Thyroid gland (tissue), 4 donors: ENCODE measurements around the gene ZNRF1. TPM values are rescaled to one million over a fixed set of nuclear protein-coding genes. Genes with fewer than 3 reads are reported as not detected.

Source experiments
- DNase-seq, 2 donors: peaks; one replicate each; pipeline ENCODE4 v3.0.0-alpha.2; 2019
- H3K27ac ChIP-seq, 3 donors: fragments of 200-600 bp; sonication (generic); 1 replicate in 2 of 3; 2 replicates in 1 of 3; pipeline ENCODE4 v1.5.1; 2016 to 2019; ENCODE audit warnings: mild to moderate bottlenecking in 1 of 3, moderate library complexity in 1 of 3
- H3K27me3 ChIP-seq: fragments of 200-600 bp; sonication (generic); one replicate; pipeline ENCODE4 v1.5.1; 2019
- H3K36me3 ChIP-seq, 2 donors: fragments of 200-600 bp; sonication (generic); one replicate each; pipeline ENCODE4 v1.5.1; 2016 to 2019
- H3K4me1 ChIP-seq, 2 donors: fragments of 200-600 bp; sonication (generic); one replicate each; pipeline ENCODE4 v1.5.1; 2017 to 2019
- H3K4me3 ChIP-seq, 3 donors: fragments of 200-600 bp; sonication (generic); replicated peaks in 1 of 3; 1 replicate in 2 of 3; 2 replicates in 1 of 3; pipeline ENCODE4 v1.5.1; 2016; ENCODE audit warnings: mild to moderate bottlenecking in 1 of 3
- H3K9me3 ChIP-seq: fragments of 200-600 bp; sonication (generic); one replicate; pipeline ENCODE4 v1.5.1; 2017
- POLR2A ChIP-seq, 2 donors: fragments of 450-650 bp; IDR thresholded peaks; one replicate each; pipeline ENCODE4 v1.6.1; 2017; ENCODE audit warnings: antibody characterized with exemption in 2 of 2, mild to moderate bottlenecking in 2 of 2, moderate library complexity in 1 of 2
- WGBS, 2 donors: methylation state at CpG; one replicate each; pipeline ENCODE4 v1.1.5; 2017; 5-methylcytosine and 5-hydroxymethylcytosine counted together
- intact Hi-C: fragments of 100-400 bp; cut with DNase I; formaldehyde crosslinking; loops from one replicate; pipeline ENCODE4 v1.15.1; 2023
- total RNA-seq, 4 donors: library from RNA; depleted of rRNA; stranded (reverse); fragments of >200 nt; gene quantifications; one replicate each; pipeline ENCODE4 v1.2.3, GENCODE V29; 2016
- TF ChIP-seq, protein P1 (sequence below), 6 experiments: fragments of 200-600 bp in 3 of 6; fragments of 450-650 bp in 3 of 6; sonication (generic) in 3 of 6; IDR thresholded peaks; one replicate each; pipeline ENCODE4 v1.5.1; 2016 to 2019; ENCODE audit warnings: antibody characterized with exemption in 6 of 6, mild to moderate bottlenecking in 2 of 6, inconsistent platforms in 1 of 6, moderate library complexity in 1 of 6

The ZNRF1 gene
- total RNA-seq, 4 donors from 2014 or later, result 47.4 to 94.5 (median 57.4) TPM

DNA sequence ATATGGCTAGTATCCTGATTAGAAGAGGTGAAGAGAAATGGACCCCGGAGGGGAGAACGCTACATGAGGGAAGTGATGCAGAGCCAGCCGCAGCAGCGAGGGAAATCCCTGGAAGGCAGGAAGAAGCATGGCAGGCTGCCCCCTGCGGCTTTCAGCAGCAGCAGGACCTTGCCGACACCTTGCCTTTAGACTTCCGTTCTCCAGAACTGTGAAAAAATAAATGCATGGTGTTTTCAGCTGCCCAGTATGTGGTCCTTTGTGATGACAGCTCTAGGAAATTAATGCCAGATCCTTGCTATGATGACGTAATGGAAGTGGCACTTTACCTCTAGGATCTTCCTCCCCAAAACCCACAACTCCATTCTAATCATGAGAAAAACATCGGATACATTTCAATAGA is 139.8 kb downstream of the ZNRF1 start:
- intact Hi-C loops, result no loop called here
- no peak for TF ChIP-seq POLR2A (IDR thresholded peaks at IDR 0.05)
- TF ChIP-seq, protein P1, sequence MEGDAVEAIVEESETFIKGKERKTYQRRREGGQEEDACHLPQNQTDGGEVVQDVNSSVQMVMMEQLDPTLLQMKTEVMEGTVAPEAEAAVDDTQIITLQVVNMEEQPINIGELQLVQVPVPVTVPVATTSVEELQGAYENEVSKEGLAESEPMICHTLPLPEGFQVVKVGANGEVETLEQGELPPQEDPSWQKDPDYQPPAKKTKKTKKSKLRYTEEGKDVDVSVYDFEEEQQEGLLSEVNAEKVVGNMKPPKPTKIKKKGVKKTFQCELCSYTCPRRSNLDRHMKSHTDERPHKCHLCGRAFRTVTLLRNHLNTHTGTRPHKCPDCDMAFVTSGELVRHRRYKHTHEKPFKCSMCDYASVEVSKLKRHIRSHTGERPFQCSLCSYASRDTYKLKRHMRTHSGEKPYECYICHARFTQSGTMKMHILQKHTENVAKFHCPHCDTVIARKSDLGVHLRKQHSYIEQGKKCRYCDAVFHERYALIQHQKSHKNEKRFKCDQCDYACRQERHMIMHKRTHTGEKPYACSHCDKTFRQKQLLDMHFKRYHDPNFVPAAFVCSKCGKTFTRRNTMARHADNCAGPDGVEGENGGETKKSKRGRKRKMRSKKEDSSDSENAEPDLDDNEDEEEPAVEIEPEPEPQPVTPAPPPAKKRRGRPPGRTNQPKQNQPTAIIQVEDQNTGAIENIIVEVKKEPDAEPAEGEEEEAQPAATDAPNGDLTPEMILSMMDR (IDR thresholded peaks at IDR 0.05), result no peak
- H3K4me1 ChIP-seq, result no peaks in the 10 kb centered on the region
- H3K27ac ChIP-seq, result no peak overlapping the region
- no peaks in the 10 kb centered on the region for H3K27me3 ChIP-seq
- no peak overlapping the region for H3K4me3 ChIP-seq
- no peak for DNase-seq
- 59 to 60% methylated on average over 9 of the region's 9 CpGs for WGBS, 2 donors
- H3K36me3 ChIP-seq, result no peaks in the 10 kb centered on the region
- no peaks in the 10 kb centered on the region for H3K9me3 ChIP-seq

DNA sequence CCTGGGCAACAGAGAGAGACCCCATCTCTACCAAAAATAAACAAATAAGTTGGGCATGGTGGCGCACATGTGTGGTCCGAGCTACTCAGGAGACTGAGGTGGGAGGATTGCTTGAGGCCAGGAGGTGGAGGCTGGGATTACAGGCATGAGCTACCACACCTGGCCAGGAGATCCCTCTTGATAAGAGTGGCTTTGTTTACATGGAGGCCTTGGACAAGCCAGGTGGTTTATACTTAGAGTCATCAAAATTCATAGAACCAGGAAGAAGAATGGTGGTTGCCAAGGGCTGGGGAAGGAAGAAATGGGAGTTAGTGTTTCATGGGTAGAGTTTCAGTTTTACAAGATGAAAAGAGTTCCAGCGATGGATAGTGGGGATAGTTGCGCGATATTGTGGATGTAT is 140.7 kb downstream of the ZNRF1 start:
- no peaks in the 10 kb centered on the region for H3K36me3 ChIP-seq
- no peak for DNase-seq
- no peaks in the 10 kb centered on the region for H3K4me1 ChIP-seq
- H3K4me3 ChIP-seq, result no peak overlapping the region
- intact Hi-C loops, result no loop called here
- H3K27me3 ChIP-seq, result no peaks in the 10 kb centered on the region
- no peak overlapping the region for H3K27ac ChIP-seq
- no peaks in the 10 kb centered on the region for H3K9me3 ChIP-seq
- TF ChIP-seq POLR2A (IDR thresholded peaks at IDR 0.05), result no peak
- TF ChIP-seq, protein P1 (IDR thresholded peaks at IDR 0.05), result no peak
- 96 to 97% methylated on average over 5 of the region's 5 CpGs for WGBS, 2 donors

DNA sequence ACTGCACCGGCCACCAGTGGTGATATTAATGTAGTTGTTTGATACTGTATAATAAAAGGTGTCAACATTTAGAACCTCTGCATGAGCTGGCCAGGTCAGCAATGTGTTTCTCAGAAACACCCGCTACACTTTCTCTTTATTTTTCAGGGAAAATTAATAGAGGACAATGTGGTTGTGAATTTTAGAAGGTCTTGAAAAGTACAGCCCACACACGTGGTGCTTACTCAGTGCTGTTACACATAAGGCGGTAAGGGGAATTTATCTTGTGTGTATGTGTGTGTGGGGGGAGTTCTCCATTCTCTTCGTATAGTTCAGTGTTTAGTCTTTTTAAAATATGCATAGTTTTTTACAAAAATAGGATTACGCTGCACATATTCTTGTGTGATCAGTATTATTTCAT is 145.1 kb downstream of the ZNRF1 start:
- intact Hi-C loops, result no loop called here
- Histone ChIP-seq H3K27me3 (no peaks in the 10 kb centered on the region), H3K27ac (no peak overlapping the region), H3K36me3 (no peaks in the 10 kb centered on the region), H3K4me1 (no peaks in the 10 kb centered on the region), H3K9me3 (no peaks in the 10 kb centered on the region), H3K4me3 (no peak overlapping the region)
- no peak for TF ChIP-seq POLR2A (IDR thresholded peaks at IDR 0.05)
- TF ChIP-seq, protein P1 (IDR thresholded peaks at IDR 0.05), result no peak
- no peak for DNase-seq
- 82 to 89% methylated on average over 6 of the region's 6 CpGs for WGBS, 2 donors

DNA sequence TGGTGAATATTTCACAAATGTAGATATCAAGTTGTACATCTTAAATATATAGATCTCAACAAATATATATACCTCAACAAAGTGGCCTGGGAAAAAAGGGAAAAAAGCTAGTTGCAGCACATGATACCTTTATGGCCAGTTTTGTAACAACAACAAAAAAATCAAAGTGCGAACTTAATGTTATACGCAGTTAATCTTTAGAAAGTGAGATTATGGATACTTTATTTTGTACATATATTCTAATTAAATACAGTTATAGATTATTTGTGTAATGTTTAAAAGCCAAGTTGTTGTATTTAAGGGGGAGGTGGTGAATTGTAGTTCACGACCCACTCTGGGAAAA is 149.1 kb downstream of the ZNRF1 start:
- H3K4me3 ChIP-seq, result peak overlapping the region in 1 of 3 donors; percentile 98
- peaks cover 5 to 7% of the 10 kb centered on the region in 2 donors for H3K4me1 ChIP-seq
- TF ChIP-seq POLR2A (IDR thresholded peaks at IDR 0.05), result no peak
- TF ChIP-seq, protein P1 (IDR thresholded peaks at IDR 0.05), result no peak
- H3K9me3 ChIP-seq, result no peaks in the 10 kb centered on the region
- H3K36me3 ChIP-seq, result no peaks in the 10 kb centered on the region
- intact Hi-C loops, result no loop called here
- WGBS, 2 donors, result 57 to 61% methylated on average over 3 of the region's 3 CpGs
- H3K27me3 ChIP-seq, result no peaks in the 10 kb centered on the region
- no peak for DNase-seq
- peak overlapping the region in 2 of 3 donors; percentile 97 to 99 for H3K27ac ChIP-seq

DNA sequence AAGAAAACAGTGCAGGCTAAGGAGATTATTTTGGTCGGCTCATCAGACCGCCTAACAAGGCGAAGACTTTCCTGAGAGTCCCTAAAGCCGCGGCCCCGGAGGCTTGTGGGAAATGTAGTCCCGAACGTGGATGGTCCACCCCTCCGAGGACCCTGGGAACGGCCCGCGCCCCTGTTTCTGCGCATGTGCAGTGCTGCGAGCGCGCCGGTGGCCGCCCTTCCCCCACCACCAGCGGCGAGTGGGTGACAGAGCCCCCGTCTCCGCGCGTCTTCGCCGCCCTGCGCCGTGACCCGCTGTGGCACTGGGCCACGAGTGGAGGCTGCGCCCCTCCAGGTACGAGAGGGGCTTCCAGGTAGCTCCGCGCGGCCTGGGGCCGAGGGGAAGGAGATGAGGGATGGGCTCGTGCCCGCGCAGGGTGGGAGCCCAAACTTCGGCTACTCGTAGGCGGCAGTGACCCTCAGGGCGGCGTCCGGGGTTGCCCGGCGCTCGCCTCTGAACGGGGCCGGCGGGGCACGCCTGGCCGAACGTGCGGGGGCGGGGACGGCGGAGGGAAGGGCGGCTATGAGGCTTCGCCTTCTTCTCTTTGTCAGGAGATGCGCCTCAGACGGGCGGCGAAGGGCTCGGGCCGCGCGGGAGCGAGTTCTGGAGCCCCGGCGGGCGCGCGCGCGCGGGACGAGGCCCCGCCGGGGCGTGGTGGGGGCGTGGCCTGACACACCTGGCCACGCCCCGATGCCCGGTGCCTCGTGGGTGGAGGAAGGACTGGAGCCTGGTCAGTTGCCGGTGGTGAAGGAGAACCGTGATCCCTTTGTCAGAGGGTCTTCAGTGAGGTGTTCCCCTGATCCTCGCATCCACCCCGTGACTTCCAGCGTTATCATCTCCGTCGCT is 149.7 kb downstream of the ZNRF1 start, which contains the start of gene ZFP1:
TSS of gene ZFP1 (plus strand) at position 214 of the 885 bp plus-strand sequence. CDS start 4,428 bp downstream, outside the sequence.
- no peaks in the 10 kb centered on the region for H3K36me3 ChIP-seq
- WGBS, 2 donors, result 1% methylated on average over 14 to 36 of the region's 93 CpGs
- TF ChIP-seq, protein P1 (IDR thresholded peaks at IDR 0.05), result no peak
- peak; percentile 2 to 79 for TF ChIP-seq POLR2A (IDR thresholded peaks at IDR 0.05)
- H3K27me3 ChIP-seq, result no peaks in the 10 kb centered on the region
- DNase-seq, result peak; percentile 96 to 97
- H3K9me3 ChIP-seq, result no peaks in the 10 kb centered on the region
- H3K4me3 ChIP-seq, result peak within 1 kb of the TSS; percentile 59 to 98 (median 59)
- peaks cover 5 to 7% of the 10 kb centered on the region in 2 donors for H3K4me1 ChIP-seq
- peak within 1 kb of the TSS; percentile 90 to 99 (median 97) for H3K27ac ChIP-seq
- intact Hi-C loops, result no loop called here
